ENCODE data around the gene GUCY1A2. TPM values are rescaled to one million over a fixed set of nuclear protein-coding genes. Genes with fewer than 3 reads are reported as not detected.

GUCY1A2 gene
- total RNA-seq, 1 donor: under 0.01 TPM

GRCh38 chr11:106714199-106714598 is 304.1 kb downstream of the GUCY1A2 start:
- no peak for DNase-seq (ENCODE audit: insufficient read length, low spot score, missing footprints)
- H3K4me1 ChIP-seq (ENCODE audit: insufficient read depth, low read length): no peaks in the 10 kb centered on the region

GRCh38 chr11:106708348-106708747 is 309.9 kb downstream of the GUCY1A2 start:
- H3K4me1 ChIP-seq (ENCODE audit: insufficient read depth, low read length): no peaks in the 10 kb centered on the region
- H2AFZ ChIP-seq (ENCODE audit: low read length): no peak overlapping the region
- no peaks in the 10 kb centered on the region for H4K20me1 ChIP-seq (ENCODE audit: insufficient read depth, low read length)
- no peaks in the 10 kb centered on the region for H3K79me2 ChIP-seq (ENCODE audit: insufficient read depth, low read length)
- DNase-seq (ENCODE audit: insufficient read length, low spot score, missing footprints): no peak
- H3K4me3 ChIP-seq (ENCODE audit: insufficient read depth, low read length): no peak overlapping the region
- H3K27ac ChIP-seq (ENCODE audit: low read depth, low read length): no peak overlapping the region
- no peak for TF ChIP-seq CTCF (IDR thresholded peaks at IDR 0.05; ENCODE audit: extremely low read depth, low read depth, low read length)
- no peaks in the 10 kb centered on the region for H3K36me3 ChIP-seq (ENCODE audit: insufficient read depth, low read length)
- no peaks in the 10 kb centered on the region for H3K27me3 ChIP-seq (ENCODE audit: insufficient read depth, low read length)
- H3K4me2 ChIP-seq (ENCODE audit: insufficient read depth, low read length): no peak overlapping the region
- no peaks in the 10 kb centered on the region for H3K9me3 ChIP-seq (ENCODE audit: low read depth, low read length)

More at GRCh38 chr11:106714199-106714598, 304.1 kb downstream of the GUCY1A2 start:
- Histone ChIP-seq H4K20me1 (ENCODE audit: insufficient read depth, low read length) (no peaks in the 10 kb centered on the region), H3K4me2 (ENCODE audit: insufficient read depth, low read length) (no peak overlapping the region), H3K36me3 (ENCODE audit: insufficient read depth, low read length) (no peaks in the 10 kb centered on the region), H3K4me3 (ENCODE audit: insufficient read depth, low read length) (no peak overlapping the region), H3K79me2 (ENCODE audit: insufficient read depth, low read length) (no peaks in the 10 kb centered on the region), H3K27me3 (ENCODE audit: insufficient read depth, low read length) (no peaks in the 10 kb centered on the region), H3K9me3 (ENCODE audit: low read depth, low read length) (no peaks in the 10 kb centered on the region), H3K27ac (ENCODE audit: low read depth, low read length) (no peak overlapping the region), H2AFZ (ENCODE audit: low read length) (no peak overlapping the region)
- no peak for TF ChIP-seq CTCF (IDR thresholded peaks at IDR 0.05; ENCODE audit: extremely low read depth, low read depth, low read length)

- no peak overlapping the region for H3K4me2 ChIP-seq (ENCODE audit: insufficient read depth, low read length)
- no peak overlapping the region for H3K4me3 ChIP-seq (ENCODE audit: insufficient read depth, low read length)
- no peak overlapping the region for H3K27ac ChIP-seq (ENCODE audit: low read depth, low read length)
- no peak overlapping the region for H2AFZ ChIP-seq (ENCODE audit: low read length)
- H4K20me1 ChIP-seq (ENCODE audit: insufficient read depth, low read length): no peaks in the 10 kb centered on the region
- H3K9me3 ChIP-seq (ENCODE audit: low read depth, low read length): no peaks in the 10 kb centered on the region
- no peak for DNase-seq (ENCODE audit: insufficient read length, low spot score, missing footprints)
- no peaks in the 10 kb centered on the region for H3K4me1 ChIP-seq (ENCODE audit: insufficient read depth, low read length)
- TF ChIP-seq CTCF (IDR thresholded peaks at IDR 0.05; ENCODE audit: extremely low read depth, low read depth, low read length): no peak
- no peaks in the 10 kb centered on the region for H3K27me3 ChIP-seq (ENCODE audit: insufficient read depth, low read length)
- H3K79me2 ChIP-seq (ENCODE audit: insufficient read depth, low read length): no peaks in the 10 kb centered on the region
- no peaks in the 10 kb centered on the region for H3K36me3 ChIP-seq (ENCODE audit: insufficient read depth, low read length)
Measured at GRCh38 chr11:106706355-106706754, 311.9 kb downstream of the GUCY1A2 start.

GRCh38 chr11:106702805-106703204 is 315.5 kb downstream of the GUCY1A2 start:
- no peaks in the 10 kb centered on the region for H3K9me3 ChIP-seq (ENCODE audit: low read depth, low read length)
- H3K27me3 ChIP-seq (ENCODE audit: insufficient read depth, low read length): no peaks in the 10 kb centered on the region
- no peak overlapping the region for H3K27ac ChIP-seq (ENCODE audit: low read depth, low read length)
- H4K20me1 ChIP-seq (ENCODE audit: insufficient read depth, low read length): no peaks in the 10 kb centered on the region
- H3K4me2 ChIP-seq (ENCODE audit: insufficient read depth, low read length): no peak overlapping the region
- H2AFZ ChIP-seq (ENCODE audit: low read length): no peak overlapping the region
- no peak overlapping the region for H3K4me3 ChIP-seq (ENCODE audit: insufficient read depth, low read length)
- no peak for DNase-seq (ENCODE audit: insufficient read length, low spot score, missing footprints)
- TF ChIP-seq CTCF (IDR thresholded peaks at IDR 0.05; ENCODE audit: extremely low read depth, low read depth, low read length): no peak
- no peaks in the 10 kb centered on the region for H3K4me1 ChIP-seq (ENCODE audit: insufficient read depth, low read length)
- no peaks in the 10 kb centered on the region for H3K36me3 ChIP-seq (ENCODE audit: insufficient read depth, low read length)
- no peaks in the 10 kb centered on the region for H3K79me2 ChIP-seq (ENCODE audit: insufficient read depth, low read length)
